ENCODE data around the gene TBC1D7.
"Not testable (repeated sequence)": the region's sequence is repeated elsewhere in the genome, so short reads cannot be mapped to it uniquely, and the experiment has no call there.

The TBC1D7 gene

DNA sequence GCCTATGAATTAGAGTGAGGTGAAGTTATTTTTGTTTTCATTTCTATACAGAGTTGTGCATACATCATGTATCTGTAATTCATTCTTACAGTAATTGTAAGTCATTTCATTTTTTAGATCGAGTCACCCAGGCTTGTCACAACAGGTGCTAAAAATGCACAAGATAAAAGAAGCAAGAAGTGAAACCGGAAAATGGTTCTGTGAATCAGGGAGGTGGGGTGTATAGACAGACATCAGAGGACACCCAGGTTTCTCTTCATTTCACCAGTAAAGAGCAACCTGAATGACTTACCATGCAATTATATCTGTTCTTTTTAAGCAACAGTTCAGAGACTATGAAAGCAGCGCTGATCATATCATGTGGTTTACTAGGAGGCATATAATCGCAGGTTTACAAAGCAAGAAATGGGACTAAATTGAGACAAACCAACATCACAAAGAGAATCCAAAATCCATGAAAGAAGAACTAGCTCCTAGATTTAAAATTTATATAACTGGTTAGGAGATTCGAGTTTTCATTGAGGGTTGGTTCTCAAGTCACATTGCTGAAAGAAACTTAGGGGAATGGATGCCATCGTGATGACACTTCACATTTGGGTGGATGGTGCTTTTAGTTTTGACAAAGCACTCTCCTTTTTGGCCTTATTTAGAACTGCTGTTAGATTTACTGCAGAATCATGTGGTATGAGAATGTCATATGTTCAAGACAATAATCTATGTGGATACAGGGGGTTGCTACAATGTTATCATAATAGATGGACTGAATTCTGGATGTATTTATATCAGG lies 27.9 kb upstream of the TBC1D7 start:
- no peak for DNase-seq

DNA sequence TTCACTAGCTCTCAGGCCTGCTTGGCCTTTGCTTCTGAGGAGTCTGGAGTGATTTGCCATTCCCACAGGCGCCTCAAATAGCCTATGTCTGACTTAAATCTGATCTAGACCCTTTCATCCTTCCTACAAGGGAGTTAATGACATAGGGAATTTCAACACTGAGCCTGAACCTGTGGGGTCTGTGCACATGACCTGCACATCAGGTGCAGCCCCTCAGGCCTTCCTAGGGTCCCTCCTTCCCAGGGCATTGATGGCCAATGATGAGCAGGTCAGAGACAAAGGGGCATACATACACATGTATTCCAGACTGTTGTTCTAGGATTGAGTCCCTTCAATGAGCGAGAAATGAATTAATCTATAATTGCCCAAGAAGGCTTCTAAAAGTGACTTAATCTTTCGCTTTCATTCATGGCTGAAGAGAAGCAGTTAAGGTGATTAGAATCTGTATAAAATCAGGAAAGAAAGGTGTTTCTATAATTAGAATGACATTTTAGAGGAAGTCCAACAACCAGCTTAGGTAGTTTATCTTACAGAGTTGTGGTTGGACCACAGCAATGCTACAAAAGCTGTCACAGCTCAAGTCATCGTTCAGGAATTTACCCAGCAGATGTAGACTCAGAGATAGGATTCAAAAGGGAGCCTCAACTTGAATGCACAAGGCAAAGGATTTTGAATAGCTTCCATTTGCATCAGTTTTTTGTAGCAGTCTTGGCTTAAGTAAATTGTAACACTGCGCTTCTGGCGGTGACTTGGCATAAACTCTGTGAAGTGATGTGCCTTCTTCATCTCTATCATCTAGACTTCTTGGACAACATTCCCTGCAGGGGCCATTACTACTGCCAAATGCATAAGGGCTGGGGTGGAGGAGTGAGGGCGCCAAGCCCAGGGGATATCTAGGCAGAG lies 27.0 kb upstream of the TBC1D7 start:
- DNase-seq: peak; percentile 49 to 78

DNA sequence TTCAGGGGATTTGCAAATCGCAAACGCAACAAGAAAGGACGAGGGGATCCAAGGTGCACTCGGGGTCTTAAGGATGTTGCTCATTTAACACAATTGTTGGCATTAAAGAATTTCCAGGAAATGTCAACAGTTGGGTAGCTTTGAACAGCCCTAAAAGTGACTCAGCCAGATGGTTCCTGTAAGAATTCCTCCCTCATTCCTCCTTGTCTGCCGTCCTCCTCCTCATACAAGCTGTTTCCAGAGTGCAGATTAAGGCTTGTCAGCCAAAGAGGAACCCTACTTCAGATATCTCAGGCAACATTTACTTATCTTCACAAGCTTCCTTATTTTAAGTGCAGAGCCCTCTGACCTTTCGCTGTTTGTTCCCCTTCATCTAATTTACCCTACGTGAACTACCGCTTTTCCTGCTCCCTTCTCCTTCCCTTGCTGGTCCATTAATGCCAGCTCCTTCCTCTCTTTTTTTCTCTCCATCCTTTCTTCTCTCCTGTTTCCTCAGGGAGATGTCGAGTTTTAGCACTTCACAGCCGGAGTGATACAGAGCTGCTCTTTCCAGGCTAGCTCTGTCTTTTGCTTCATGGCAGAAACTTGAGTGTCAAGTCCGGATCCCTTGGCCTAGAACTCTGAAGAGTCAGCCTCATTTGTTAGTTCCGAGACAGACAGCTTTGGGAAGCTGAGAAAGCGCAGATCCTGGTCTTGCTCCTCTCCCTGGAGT lies 26.1 kb upstream of the TBC1D7 start:
- DNase-seq: peak in 1 of 2 experiments; percentile 33

DNA sequence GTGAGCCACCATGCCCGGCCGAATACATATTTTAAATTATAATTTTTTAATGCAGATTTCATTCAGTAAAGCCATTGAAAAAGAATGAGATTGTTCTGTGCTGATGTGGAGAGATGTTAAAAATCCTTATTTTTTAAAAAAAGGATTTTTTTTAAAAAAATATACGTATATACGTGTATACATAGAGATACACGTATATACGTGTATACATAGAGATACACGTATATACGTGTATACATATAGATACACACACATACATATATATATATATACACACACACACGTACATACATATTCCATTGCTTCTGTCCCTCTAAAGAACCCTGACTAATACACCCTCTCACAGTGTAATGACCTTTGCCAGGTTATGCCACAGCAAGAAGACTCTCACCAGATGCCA lies 23.8 kb upstream of the TBC1D7 start:
- no peak for DNase-seq

DNA sequence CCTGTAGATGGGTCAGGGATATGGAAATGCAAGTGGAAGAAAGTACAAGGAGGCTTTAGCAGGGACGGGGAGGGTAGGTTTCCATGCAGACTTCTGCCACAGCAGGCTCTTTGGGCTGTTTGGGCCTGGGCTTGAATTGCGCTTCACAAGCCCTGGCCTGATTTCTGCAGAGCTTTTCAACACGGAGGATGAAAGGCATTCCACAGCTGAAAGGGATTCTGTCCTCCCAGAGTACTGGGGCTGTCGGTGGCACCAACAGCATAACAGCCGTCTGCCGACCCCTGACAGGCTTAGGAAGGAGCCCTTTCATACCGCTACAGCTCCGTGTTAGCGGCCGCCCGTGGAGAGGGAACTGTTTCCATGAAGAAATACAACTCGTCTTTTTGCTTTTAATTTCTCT lies 22.9 kb upstream of the TBC1D7 start:
- DNase-seq: no peak

DNA sequence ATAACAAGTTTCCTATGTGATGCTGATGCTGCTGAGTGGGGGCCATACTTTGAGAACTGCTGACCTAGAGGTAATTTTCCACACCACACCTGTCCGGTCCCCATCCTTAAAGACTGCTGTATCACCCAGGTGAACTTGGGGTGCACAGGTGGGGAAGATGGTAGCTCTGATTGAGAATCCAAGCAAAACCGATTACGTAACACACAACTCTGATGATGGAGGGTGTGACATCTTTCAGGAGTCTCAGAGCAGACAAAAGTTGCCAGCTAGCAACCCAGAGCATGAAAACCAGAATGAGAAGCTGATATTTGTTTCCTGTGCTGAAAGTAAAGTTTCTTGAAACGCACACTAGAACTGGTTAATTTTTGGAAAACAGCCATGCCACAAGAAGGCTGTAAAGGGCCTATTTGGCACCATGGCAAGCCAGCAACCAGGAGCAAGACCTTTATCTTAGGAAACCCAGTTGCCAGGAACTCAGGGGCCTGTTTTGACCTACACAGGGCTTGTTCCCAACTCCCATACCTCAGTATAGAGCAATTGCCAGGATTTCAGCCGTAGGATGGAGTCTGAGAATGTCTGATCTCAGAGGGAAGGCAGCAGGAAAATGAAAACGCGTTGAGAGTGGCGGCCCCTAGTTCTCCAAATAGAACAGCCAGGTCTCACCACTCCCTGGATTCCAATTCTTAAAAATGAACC lies 21.6 kb upstream of the TBC1D7 start:
- no peak for DNase-seq

DNA sequence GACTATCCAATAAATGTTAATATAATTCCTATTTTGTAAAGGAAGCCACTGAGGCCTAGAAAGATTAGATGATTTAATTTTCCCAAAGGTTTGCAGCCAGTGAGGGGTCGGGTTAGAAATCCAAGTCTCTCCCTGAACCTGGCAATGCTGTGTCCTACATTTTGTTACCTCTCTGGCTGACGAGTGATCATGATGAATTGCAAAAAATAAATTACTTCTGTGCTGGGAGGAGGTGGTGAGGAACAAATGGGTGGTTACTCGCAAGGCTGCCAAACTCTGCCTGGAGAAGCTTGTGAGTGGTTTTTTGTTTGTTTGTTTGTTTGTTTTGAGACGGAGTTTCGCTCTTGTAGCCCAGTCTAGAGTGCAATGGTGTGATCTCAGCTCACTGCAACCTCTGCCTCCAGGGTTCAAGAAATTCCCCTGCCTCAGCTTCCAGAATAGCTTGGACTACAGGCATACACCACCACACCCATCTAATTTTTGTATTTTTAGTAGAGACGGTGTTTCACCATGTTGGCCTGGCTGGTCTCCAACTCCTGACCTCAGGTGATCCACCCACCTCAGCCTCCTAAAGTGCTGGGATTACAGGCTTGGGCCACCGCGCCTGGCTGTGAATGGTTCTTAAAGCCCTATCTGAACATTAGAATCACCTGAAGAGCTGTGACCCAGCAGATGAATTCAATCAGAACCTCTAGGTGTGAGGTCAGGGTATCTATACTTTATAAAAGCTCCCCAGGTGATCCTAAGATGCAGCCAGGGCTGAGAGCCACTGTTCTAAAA lies 20.2 kb upstream of the TBC1D7 start:
- DNase-seq: no peak

DNA sequence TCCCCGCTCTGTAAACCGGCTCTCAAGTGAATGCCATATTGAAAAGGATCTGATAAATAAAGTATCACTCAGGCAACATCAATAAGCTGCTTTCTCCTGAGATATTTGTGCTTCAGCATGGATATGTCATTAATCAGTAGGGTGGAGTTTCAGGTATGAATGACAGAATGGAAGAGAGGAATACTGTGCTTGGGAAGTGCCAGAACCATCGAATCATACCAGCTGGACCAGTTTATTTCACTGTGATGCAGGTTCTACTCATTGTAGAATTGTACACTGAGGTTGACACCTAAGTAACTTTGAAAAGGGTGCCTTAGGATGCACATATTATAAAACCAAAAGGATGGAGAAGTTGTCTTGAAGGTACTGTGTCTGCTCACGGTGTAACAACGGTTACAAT lies 17.9 kb upstream of the TBC1D7 start:
- DNase-seq: no peak

DNA sequence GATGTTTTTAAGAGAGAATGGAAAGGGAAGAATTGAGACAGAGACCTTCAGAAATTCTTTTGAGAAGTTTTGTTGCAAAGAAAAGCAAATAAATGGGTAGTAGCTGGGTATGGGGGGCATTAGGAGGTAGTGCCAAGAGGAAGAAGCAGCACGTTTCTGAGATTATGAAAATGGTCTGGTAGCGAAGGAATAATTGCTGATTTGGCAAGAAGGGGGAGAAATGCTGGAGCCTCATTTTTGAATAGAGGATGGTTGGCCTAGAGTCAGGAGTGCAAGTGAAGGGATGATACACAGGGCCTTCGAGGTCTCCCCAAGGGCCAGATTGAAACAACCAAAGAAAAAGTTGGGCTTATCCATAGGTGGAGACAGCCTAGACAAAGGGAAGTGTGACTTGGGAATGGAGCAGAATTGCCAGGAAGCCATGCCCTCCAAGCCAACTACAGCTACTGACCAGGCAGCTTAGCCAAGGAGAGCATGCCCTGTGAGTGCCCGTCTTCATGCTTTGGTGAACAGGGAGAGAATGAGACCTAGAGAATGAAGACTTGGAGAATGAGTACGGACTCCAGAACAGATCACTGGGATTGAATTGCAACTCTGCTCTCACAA lies 14.2 kb upstream of the TBC1D7 start:
- no peak for DNase-seq

DNA sequence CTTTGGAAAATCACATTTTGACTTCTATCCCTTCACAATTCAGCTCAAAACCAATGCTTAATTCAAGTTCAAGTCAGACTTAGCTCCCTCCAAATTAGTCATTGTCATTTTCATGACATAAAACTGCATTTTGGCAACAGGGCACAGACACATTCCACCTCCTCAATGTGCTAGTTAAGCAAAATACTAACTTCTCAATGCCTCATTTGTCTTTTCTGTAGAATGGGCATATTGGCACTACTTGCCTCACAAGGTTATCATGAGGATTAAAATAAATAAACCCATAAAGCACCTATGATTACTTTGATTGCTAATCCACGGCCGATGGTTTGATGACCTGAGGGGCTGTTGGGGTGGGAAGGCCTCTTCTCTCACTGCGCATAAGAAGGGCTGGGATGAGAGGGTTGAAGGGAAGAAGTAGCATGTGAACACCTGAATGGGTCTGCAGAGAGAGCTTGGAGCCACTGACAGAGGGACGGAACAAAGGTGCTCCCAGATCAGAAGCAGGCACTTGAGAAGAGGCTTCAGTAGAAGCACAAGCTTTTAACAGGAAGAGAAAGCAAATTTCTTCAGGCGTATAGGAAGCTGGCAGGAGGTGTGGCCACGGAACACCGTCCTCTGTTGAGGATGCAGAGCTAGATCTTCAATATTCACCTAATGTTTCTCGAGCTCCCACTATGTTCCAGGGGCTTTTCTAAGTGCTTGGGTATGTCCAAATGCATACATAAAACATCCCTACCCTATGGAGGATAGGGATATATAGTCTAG lies 11.7 kb upstream of the TBC1D7 start:
- DNase-seq: no peak

DNA sequence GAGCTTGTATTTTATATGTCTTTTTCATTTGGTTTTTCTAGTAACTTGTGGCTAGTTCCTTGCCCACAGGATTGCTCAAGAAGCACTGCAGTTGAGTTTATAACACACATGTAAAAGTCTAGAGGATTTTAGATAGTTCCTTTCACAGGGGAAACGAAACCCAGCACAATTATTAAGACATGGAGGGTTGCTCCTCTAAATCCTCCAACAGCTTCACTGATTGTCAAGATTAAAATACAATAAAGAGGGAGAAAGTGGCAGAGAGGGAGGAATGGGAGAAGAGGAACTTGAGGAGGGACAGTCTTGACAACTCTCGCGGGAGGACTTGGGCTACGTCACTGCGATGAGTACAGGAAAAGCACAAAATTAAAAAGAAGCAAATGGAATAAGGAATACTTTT lies 9.7 kb upstream of the TBC1D7 start:
- DNase-seq: no peak

DNA sequence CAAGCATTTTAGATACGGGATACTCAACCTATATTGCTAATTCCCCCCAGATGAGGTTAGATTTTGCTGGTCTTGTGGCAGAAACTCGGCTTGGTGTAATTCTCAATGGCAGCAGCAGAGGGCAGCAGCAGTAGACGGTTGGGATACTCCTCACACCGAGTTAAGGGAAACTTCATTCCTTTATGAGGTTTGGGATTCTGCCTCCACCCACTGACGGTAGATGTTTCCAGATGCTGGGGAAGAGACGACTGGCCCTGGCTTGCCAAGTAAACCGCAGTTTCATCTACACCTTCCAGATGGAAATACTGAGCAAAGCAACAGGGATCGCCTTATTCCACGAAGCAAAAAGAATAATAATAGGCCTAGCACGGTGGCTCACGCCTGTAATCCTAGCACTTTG lies 8.2 kb upstream of the TBC1D7 start:
- peak; percentile 11 to 80 for DNase-seq

DNA sequence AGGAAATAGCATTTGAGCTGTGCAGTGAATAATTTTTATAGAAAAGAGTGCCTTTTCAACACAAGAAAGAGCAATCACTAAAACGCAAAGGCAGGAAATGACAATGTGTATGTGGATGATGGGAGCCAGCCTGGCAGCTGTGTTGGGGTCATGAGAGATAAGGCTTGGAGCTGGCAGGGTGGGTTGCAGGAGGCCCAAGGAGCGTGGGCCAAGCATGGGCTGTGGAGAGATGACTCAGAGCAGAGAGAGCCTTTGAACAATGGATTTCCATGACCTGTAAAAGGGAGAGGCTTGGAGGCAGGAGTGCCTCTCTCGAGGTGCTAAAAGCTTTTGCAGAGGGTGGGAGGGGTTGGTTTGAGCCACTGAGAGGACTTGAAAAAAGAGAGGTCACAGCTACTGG lies 6.6 kb upstream of the TBC1D7 start:
- DNase-seq: no peak

DNA sequence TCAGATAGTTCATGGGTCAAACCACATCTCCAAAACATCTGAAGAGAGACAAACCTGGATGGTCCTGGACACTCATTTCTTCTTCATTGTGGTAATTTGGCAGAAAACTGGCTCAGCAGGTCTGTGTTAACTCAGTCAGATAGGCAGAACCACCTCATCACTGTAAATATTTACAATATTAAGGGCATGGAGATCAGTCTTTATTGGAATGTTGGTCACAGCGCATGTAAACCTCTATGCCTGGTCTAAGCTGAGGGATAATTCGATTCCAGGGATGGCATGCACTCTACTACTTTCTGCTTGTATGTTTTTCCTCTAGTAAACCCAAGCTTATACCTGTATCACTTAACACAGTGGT lies 4.0 kb upstream of the TBC1D7 start:
- no peak for DNase-seq

DNA sequence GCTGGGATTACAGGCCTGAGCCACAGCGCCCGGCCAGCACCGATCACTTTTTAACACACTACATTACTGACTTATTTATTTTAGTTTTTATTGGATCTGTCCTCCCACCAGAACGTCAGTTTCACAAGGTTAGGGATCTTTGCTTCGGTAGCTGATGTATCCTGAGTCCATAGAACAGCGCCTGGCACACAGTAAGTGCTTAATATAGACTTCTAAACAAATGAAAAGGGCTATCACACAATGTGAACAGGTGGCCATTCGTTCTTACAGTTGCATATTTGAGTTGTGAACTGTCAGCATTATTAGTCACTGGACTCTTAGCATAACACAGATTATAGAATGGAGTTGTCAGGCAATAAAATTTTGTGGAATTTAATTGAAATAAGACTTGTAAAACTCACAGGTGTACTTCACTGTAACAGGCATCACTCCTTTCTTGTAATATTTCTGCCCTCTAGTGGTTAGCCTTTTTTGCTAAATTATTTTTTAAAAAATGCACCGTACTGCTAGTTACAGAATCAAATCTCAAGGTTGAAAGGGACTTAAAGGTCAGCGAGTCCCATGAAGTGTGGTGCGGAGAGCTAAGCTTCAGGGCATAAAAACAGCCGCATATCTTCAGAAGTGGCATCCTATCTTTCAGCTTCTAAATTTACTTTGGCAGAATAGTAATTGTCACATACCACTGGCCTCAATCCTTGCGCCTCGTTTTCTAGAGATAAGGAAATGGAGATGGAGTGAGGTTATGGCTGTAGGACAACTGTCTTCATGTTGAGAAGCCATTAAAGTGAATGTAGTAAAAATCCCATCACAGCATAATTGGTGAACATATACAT lies 3.4 kb upstream of the TBC1D7 start:
- DNase-seq: peak; percentile 10 to 62

DNA sequence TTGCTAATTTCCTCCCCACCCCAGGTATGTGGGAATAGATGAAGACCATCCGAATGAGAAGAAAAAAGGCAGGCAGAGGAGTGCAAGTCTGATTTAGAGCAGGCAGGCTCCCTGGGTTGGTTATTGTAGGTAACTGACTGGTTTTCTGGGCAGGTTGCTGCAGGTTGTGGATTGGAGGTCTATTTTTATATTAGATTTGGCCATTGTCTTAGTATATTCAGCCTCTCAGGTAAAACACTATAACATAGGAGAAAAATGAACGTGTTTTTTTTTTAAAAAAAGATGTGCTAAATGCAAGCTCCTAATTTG lies 492 bp upstream of the TBC1D7 start:
- DNase-seq: no peak

DNA sequence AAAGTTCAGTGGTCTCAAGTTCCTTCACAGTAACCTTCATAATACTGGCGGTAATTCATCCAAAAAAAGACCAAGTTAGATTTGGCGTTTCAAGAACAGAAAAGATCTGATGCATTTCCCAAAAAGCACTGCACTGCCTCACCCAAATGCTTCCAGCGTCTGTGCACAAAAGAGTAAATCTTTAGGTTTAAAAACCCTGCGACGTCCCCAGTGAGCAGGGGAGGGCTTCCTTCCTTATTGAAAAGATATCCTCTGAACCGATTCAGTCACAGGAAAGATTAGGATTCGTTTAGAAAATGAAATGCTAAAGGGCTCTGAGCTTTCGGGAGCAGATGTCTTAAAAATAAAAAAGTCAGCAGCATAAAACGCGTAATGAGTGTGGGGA lies 654 bp downstream of the TBC1D7 start:
- no peak for DNase-seq

DNA sequence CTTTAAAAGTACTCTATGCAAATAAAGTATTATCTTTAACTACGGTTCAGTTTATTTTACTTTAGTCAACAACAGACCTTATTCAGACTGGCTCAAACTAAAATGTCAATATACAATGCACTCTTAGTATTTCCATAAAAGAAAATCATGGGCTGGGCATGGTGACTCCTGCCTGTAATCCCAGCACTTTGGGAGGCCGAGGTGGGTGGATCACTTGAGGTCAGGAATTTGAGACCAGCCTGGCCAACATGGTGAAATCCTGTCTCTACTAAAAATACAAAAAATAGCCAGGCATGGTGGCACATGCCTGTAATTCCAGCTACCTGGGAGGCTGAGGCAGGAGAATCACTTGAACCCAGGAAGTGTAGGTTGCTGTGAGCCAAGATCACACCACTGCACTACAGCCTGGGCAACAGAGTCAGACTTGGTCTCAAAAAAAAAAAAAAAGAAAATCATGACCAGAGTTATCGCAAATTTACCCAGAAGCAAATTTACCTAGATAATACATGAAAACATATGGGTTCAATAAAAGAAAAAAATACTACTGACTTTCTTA lies 2.2 kb downstream of the TBC1D7 start:
- not testable (repeated sequence) for DNase-seq

DNA sequence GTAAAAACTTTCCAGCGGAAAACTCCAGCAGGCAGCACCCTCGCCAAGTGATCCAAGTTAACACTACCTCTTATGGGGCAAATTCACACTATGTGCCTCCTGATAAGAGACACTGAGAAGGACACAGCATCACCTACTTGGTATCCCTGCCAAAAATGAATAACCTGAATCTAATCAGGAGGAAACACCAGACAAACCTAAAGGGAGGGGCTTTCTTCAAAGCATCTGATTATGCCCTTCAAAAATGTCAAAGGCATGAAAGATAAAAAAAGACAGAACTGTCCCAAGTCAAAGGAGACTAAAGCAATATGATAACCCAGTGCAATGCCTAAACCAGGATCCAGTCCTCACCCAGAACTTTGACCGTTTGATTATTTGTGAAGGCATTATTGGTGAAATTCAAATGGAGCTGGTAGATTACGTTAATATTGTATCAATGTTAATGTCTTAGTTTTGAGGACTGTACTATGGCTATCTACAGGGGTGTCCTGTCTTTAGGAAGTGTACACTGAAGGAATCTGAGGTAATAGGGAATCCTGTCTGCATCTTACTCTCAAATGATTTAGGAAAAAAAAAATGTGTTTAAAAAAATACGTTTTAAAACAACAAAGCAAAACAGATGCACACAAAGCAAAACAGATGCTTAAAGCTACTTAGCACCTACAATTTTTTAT lies 8.3 kb downstream of the TBC1D7 start:
- DNase-seq: no peak
